Muscle layer of duodenum (tissue), 2 donors: Measurements from ENCODE around the gene IL2RA.
A peak's percentile ranks its signal among the peaks of the same experiment; 100 is the strongest.
"Not testable (repeated sequence)": the region's sequence is repeated elsewhere in the genome, so short reads cannot be mapped to it uniquely, and the experiment has no call there.

Experiments used
- H3K27ac ChIP-seq: one replicate; pipeline ENCODE4 v1.7.0; 2013; ENCODE audit warnings: mild to moderate bottlenecking, low read length
- H3K27me3 ChIP-seq: one replicate; pipeline ENCODE4 v1.7.0; 2013; ENCODE audit warnings: low read depth, mild to moderate bottlenecking, control low read depth, low read length
- H3K36me3 ChIP-seq, 2 donors: one replicate each; pipeline ENCODE4 v1.7.0; 2013; ENCODE audit warnings: low read length in 2 of 2, control low read depth in 1 of 2, mild to moderate bottlenecking in 1 of 2; ENCODE audit not compliant: insufficient read depth in 2 of 2, control insufficient read depth in 1 of 2
- H3K4me1 ChIP-seq, 2 donors: one replicate each; pipeline ENCODE4 v1.7.0; 2013; ENCODE audit warnings: low read length in 2 of 2, mild to moderate bottlenecking in 2 of 2, control low read depth in 1 of 2, moderate library complexity in 1 of 2; ENCODE audit not compliant: insufficient read depth in 2 of 2, control insufficient read depth in 1 of 2
- H3K4me3 ChIP-seq, 2 donors: one replicate each; pipeline ENCODE4 v1.7.0; 2013; ENCODE audit warnings: low read length in 2 of 2, low read depth in 1 of 2, mild to moderate bottlenecking in 1 of 2
- H3K9me3 ChIP-seq, 2 donors: one replicate each; pipeline ENCODE4 v1.7.0; 2013; ENCODE audit warnings: low read length in 2 of 2, control low read depth in 1 of 2, mild to moderate bottlenecking in 1 of 2; ENCODE audit not compliant: control insufficient read depth in 1 of 2
- donor health status: healthy.

IL2RA gene

DNA sequence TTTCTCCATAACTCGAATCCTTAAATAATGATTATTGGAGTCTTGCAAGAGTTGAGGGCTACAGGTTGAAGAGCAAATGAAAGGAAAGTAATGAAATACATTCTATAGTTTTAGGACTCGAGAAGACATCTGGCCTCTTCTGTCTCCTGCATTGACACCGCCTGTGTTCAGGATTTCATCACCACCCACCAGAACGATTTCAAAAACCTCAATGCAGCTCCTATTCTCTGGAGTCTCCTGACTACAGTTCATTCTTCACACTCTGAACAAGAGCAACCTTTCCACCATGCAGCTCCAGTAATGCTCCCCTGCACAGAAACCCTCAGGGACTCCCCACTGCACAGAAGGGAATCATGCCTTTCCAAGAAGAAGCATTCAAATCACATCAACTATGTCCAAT lies 90.3 kb downstream of the IL2RA start:
- H3K4me3 ChIP-seq = no peak overlapping the region
- H3K36me3 ChIP-seq = no peaks in the 10 kb centered on the region
- H3K4me1 ChIP-seq = peaks cover 7 to 8% of the 10 kb centered on the region in 2 donors
- H3K9me3 ChIP-seq = no peaks in the 10 kb centered on the region
- H3K27me3 ChIP-seq = no peaks in the 10 kb centered on the region
- H3K27ac ChIP-seq = peak overlapping the region; percentile 71

DNA sequence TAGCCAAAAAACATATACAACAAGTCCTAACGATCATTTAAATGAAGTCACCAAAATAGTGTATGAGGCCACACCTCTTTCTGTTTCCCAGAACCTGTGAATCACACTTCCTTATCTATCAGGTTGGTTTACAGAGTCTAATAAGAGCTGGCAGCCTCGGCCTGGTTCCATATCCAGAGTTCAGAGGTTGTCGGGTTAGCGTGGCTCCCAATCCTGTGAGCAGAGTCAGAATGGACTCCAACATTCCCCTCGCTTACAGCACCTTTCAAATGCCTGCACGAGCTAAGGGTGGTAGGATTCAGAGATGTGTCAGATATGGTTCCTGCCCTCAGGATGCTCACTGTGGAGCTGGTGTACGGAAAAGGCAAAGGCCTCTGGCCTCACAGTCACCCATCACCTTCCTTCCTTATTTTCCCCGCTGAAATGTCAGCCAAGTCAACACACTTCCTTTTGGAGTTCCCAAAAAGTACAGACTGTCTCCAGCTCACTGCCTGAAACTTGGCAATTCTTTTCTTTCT lies 90.8 kb downstream of the IL2RA start:
- H3K27me3 ChIP-seq = no peaks in the 10 kb centered on the region
- peaks cover 6 to 8% of the 10 kb centered on the region in 2 donors for H3K4me1 ChIP-seq
- peak overlapping the region; percentile 71 for H3K27ac ChIP-seq
- no peaks in the 10 kb centered on the region for H3K9me3 ChIP-seq
- H3K36me3 ChIP-seq = no peaks in the 10 kb centered on the region
- H3K4me3 ChIP-seq = peak overlapping the region in 1 of 2 donors; percentile 34

DNA sequence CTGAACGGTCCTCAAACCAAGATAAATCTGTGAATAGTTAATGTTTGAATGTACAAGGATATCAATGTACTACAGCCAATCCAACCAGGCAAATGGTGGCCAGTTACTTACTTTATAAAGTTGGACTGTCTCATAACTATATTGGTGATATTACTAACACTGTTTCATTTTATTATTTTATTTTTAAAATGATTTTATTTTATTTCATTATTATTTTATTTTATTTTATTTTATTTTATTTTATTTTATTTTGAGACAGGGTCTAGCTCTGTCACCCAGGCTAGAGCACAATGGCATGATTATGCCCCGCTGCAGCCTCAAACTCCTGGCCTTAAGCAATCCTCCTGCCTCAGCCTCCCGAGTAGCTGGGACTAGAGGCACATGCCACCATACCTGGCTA lies 91.6 kb downstream of the IL2RA start:
- H3K27me3 ChIP-seq = no peaks in the 10 kb centered on the region
- peaks cover 0 to 8% of the 10 kb centered on the region in 2 donors for H3K4me1 ChIP-seq
- H3K36me3 ChIP-seq = no peaks in the 10 kb centered on the region
- peak overlapping the region; percentile 71 for H3K27ac ChIP-seq
- H3K4me3 ChIP-seq = no peak overlapping the region
- no peaks in the 10 kb centered on the region for H3K9me3 ChIP-seq

DNA sequence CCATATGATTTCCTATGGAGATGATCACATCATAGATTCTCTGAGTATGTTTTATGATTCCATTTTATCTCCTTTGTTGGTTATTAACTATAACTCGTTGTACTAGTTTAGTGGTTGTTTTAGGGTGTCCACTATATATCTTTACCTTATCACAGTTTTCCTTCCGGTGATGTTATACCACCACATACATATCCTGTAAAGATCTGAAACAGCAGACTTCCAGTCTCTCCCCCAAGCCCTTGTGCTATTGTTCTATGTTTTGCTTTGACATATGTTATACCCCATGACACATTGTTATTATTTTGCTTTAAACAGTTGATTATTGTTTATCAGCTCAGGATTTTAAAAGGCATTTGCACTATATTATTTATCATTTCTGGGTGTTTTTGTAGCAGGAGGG lies 92.1 kb downstream of the IL2RA start:
- Histone ChIP-seq H3K4me1 (peaks cover 0 to 8% of the 10 kb centered on the region in 2 donors), H3K9me3 (no peaks in the 10 kb centered on the region), H3K27me3 (no peaks in the 10 kb centered on the region), H3K27ac (peak overlapping the region; percentile 36), H3K36me3 (no peaks in the 10 kb centered on the region), H3K4me3 (no peak overlapping the region)

DNA sequence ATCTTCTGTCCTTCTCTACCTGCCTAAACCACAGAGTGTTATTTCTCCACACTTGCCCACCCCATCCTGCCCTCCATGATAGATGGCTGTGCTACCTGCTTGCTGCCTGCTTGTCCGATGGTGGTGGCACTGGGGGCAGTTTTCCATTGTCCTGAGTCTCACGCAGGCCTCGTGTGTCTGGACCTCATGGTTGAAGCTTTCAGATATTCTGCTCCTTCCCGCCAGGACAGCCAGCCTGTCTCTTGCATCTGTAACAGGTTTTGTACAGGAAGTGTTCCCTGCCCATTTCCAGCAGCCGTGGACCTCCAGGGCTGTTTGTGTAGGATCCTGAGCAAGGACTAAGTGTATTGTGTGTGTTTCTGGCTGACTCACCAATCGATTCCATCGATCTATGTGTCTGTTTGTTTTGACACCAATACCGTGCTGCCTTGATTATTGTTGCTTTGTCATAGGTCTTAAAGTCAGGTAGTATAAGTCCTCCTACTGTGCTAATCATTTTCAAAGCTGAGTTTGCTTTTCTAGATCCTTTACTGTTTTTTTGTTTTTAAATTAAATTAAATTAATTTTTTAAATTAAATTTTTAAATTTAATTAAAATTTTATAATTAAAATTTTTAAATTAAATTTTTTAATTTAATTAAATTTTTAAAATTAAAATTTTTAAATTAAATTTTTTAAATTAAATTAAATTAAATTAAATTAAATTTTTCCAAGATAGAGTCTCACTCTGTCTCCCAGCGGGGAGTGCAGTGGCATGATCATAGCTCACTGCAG lies 93.3 kb downstream of the IL2RA start:
- Histone ChIP-seq H3K27me3 (no peaks in the 10 kb centered on the region), H3K4me1 (peaks cover 0 to 8% of the 10 kb centered on the region in 2 donors), H3K36me3 (peaks cover 0 to under 1% of the 10 kb centered on the region in 2 donors), H3K27ac (no peak overlapping the region), H3K9me3 (no peaks in the 10 kb centered on the region), H3K4me3 (no peak overlapping the region)

DNA sequence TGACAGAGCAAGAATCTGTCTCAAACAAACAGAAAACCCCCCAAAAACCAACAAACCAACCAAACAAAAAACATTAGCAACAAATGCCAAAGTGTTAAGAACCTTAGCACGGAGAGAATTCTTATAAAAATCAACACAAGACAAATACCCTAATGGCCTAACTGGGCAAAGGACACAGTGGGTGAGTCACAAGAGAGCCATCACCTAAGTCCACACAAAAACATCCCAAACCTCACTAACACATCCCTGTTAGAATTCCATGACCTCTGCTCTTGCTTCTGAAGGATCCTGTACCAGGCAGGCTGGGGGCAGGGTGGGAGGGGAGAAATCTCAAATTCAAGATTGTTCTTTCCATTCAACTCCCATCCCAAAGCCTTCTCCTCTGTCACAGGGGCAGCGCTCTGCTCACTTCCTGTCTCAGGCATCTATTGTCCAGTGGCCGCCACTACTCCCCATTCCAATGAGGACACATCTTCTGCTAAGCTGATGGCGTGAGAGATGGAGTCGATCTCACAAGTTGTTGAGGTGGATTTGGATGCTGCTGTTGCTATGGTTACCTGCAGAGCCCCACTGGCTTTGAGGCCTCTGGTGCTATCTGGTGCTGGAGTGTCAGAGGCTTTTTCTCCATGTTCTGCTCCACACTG lies 94.0 kb downstream of the IL2RA start:
- H3K4me1 ChIP-seq = peaks cover 0 to 8% of the 10 kb centered on the region in 2 donors
- no peak overlapping the region for H3K27ac ChIP-seq
- H3K9me3 ChIP-seq = no peaks in the 10 kb centered on the region
- no peak overlapping the region for H3K4me3 ChIP-seq
- peaks cover 0 to 8% of the 10 kb centered on the region in 2 donors for H3K36me3 ChIP-seq
- H3K27me3 ChIP-seq = no peaks in the 10 kb centered on the region

DNA sequence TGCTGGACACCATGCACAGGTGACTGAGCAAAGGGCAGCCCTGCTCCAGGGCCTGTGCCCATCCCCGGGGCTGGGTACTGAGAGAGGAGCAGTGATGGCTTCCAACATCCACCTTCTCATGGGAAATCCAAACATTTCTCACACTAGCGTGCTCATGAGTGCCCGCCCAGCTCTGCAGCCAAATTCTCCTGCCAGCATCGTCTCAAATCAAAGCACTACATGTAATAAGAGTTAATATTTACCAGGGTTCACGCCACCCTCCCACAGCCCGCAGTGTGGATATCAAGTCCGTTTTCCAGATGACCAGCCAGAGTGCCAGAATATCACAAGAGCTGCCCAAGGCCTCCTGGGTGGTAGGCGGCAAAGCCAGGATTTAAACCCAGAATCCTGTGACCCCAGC lies 96.9 kb downstream of the IL2RA start:
- peaks cover under 1 to 16% of the 10 kb centered on the region in 2 donors for H3K36me3 ChIP-seq
- H3K9me3 ChIP-seq = no peaks in the 10 kb centered on the region
- H3K27ac ChIP-seq = no peak overlapping the region
- no peaks in the 10 kb centered on the region for H3K4me1 ChIP-seq
- no peaks in the 10 kb centered on the region for H3K27me3 ChIP-seq
- H3K4me3 ChIP-seq = no peak overlapping the region

DNA sequence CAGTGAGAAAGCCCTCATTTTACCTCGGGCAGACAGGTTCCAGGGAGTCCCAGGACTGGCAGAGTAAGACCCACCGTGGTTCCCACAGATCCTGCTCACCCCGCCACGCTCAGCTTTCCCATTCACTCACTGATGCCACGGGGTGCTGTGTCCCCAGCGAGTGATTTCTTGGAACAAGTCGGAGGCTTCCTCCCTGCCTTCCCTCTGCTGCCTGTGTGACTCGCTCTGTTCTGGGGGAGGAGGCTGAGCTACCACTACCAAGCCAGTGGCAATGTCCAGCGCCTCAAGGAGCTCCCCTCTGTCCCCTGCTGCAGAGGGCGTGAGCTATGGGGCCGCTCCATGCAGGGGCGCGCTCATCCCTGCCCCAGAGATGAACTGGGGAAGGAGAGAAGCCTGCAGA lies 97.4 kb downstream of the IL2RA start:
- H3K27me3 ChIP-seq = no peaks in the 10 kb centered on the region
- H3K36me3 ChIP-seq = peaks cover 6 to 21% of the 10 kb centered on the region in 2 donors
- H3K4me1 ChIP-seq = no peaks in the 10 kb centered on the region
- no peaks in the 10 kb centered on the region for H3K9me3 ChIP-seq
- H3K4me3 ChIP-seq = no peak overlapping the region
- no peak overlapping the region for H3K27ac ChIP-seq

DNA sequence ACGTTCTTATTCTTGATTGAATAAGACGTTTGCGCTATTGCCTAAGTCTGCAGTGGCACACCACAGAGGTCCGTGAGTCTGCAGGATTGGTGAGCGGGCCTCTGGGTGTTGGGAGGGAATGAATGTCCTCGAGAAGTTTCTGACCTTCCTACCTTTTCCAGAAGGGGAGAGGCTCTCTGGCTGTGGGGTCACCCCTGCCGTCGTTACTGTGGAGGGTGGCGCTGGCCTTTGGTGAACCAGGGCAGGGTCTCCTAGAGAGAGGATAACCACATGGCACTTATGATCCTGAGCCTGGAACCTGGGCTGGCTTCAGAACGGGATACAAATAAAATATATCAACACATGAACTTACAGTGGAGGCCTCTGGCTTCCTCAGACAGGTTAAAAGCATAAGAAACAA lies 98.6 kb downstream of the IL2RA start:
- Histone ChIP-seq H3K4me3 (no peak overlapping the region), H3K27ac (no peak overlapping the region), H3K9me3 (no peaks in the 10 kb centered on the region), H3K36me3 (peaks cover 9 to 26% of the 10 kb centered on the region in 2 donors), H3K27me3 (no peaks in the 10 kb centered on the region), H3K4me1 (no peaks in the 10 kb centered on the region)

DNA sequence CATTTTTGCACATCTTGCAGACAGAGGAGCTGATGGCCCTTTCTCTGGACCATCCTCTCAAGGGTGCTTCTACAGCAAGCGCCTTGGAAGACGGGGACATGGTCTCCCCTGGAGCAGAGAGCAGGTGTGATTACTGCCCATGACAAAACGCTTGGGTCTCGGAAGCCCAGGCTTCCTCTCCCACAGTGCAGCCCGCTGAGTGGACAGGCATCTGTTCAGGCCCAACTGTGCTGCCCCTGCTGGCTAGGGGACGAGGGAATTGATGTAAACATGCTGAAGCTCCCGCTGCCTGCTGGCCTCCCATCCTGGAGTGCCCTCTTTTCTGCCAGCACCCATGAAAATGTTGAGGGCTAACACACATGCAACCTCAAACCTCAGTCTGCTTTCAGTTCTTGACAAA lies 99.1 kb downstream of the IL2RA start:
- no peaks in the 10 kb centered on the region for H3K4me1 ChIP-seq
- no peaks in the 10 kb centered on the region for H3K27me3 ChIP-seq
- H3K27ac ChIP-seq = no peak overlapping the region
- no peaks in the 10 kb centered on the region for H3K9me3 ChIP-seq
- peaks cover 9 to 26% of the 10 kb centered on the region in 2 donors for H3K36me3 ChIP-seq
- no peak overlapping the region for H3K4me3 ChIP-seq

DNA sequence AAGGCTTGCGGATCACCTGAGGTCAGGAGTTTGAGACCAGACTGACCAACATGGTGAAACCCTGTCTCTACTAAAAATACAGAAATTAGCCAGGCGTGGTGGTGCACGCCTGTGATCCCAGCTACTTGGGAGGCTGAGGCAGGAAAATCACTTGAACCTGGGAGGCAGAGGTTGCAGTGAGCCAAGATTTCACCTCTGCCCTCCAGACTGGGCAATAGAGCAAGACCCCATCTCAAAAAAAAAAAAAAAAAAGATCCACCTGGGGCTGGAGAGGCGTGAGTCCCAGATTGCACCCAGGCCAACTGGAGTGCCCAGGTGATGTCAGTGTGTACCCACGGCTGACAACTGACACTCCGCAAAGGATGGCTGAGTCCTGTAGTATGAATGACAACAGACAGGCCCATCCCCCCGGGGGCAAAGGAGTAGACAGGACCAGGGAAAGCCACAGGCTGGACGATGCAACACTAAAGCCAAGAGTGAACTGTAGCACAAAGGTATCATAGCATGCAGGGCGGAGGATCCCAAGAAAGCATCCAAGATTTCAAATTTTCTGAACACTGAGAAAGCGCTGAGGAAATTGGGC lies 99.7 kb downstream of the IL2RA start:
- not testable (repeated sequence) for H3K4me3 ChIP-seq, H3K4me1 ChIP-seq, H3K9me3 ChIP-seq, H3K27me3 ChIP-seq, H3K27ac ChIP-seq
- peaks cover 9 to 26% of the 10 kb centered on the region in 2 donors for H3K36me3 ChIP-seq
